ENCODE data around the gene MICAL3. TPM values are rescaled to one million over a fixed set of nuclear protein-coding genes. Genes with fewer than 3 reads are reported as not detected.

The MICAL3 gene
- total RNA-seq, 4 donors from 2014 or later, result 30.4 to 57.1 (median 37.7) TPM

GRCh38 chr22:17845790-17846189, 178.6 kb downstream of the MICAL3 start:
- no peak for DNase-seq (ENCODE audit: low spot score in 2 of 2)
- peaks cover 13% of the 10 kb centered on the region for H3K36me3 ChIP-seq
- TF ChIP-seq EP300 (IDR thresholded peaks at IDR 0.05) (no peak), POLR2AphosphoS5 (IDR thresholded peaks at IDR 0.05) (no peak), POLR2A (IDR thresholded peaks at IDR 0.05) (no peak), CTCF (IDR thresholded peaks at IDR 0.05) (no peak)
- H3K27ac ChIP-seq, result peak overlapping the region; percentile 74
- 30% methylated on average over 3 of the region's 3 CpGs for WGBS
- peaks cover 30% of the 10 kb centered on the region for H3K4me1 ChIP-seq
- peak overlapping the region; percentile 5 for H3K4me3 ChIP-seq
- no peaks in the 10 kb centered on the region for H3K27me3 ChIP-seq
- H3K9me3 ChIP-seq, result no peaks in the 10 kb centered on the region

- Histone ChIP-seq H3K27ac (peak overlapping the region; percentile 74), H3K4me1 (peaks cover 30% of the 10 kb centered on the region), H3K4me3 (no peak overlapping the region), H3K9me3 (no peaks in the 10 kb centered on the region), H3K36me3 (peaks cover 17% of the 10 kb centered on the region), H3K27me3 (no peaks in the 10 kb centered on the region)
- WGBS, result 64% methylated on average over 8 of the region's 8 CpGs
- no peak for TF ChIP-seq CTCF (IDR thresholded peaks at IDR 0.05)
- no peak for TF ChIP-seq POLR2AphosphoS5 (IDR thresholded peaks at IDR 0.05)
- no peak for TF ChIP-seq POLR2A (IDR thresholded peaks at IDR 0.05)
- no peak for TF ChIP-seq EP300 (IDR thresholded peaks at IDR 0.05)
- no peak for DNase-seq (ENCODE audit: low spot score in 2 of 2)
Observed at GRCh38 chr22:17845327-17845726, 179.0 kb downstream of the MICAL3 start.

- WGBS, result 86% methylated on average over 5 of the region's 5 CpGs
- H3K4me1 ChIP-seq, result peaks cover 30% of the 10 kb centered on the region
- H3K9me3 ChIP-seq, result no peaks in the 10 kb centered on the region
- no peak overlapping the region for H3K27ac ChIP-seq
- H3K4me3 ChIP-seq, result no peak overlapping the region
- peaks cover 21% of the 10 kb centered on the region for H3K36me3 ChIP-seq
- no peak for DNase-seq (ENCODE audit: low spot score in 2 of 2)
- no peaks in the 10 kb centered on the region for H3K27me3 ChIP-seq
- TF ChIP-seq CTCF (IDR thresholded peaks at IDR 0.05) (no peak), POLR2A (IDR thresholded peaks at IDR 0.05) (no peak), POLR2AphosphoS5 (IDR thresholded peaks at IDR 0.05) (no peak), EP300 (IDR thresholded peaks at IDR 0.05) (no peak)
Observed at GRCh38 chr22:17844150-17844549, 180.2 kb downstream of the MICAL3 start.

GRCh38 chr22:17842386-17842785, 182.0 kb downstream of the MICAL3 start:
- peaks cover 33% of the 10 kb centered on the region for H3K36me3 ChIP-seq
- TF ChIP-seq POLR2AphosphoS5 (IDR thresholded peaks at IDR 0.05) (no peak), CTCF (IDR thresholded peaks at IDR 0.05) (no peak), POLR2A (IDR thresholded peaks at IDR 0.05) (no peak), EP300 (IDR thresholded peaks at IDR 0.05) (no peak)
- H3K4me1 ChIP-seq, result peaks cover 31% of the 10 kb centered on the region
- DNase-seq (ENCODE audit: low spot score in 2 of 2), result no peak
- H3K9me3 ChIP-seq, result no peaks in the 10 kb centered on the region
- no peak overlapping the region for H3K27ac ChIP-seq
- no peak overlapping the region for H3K4me3 ChIP-seq
- no peaks in the 10 kb centered on the region for H3K27me3 ChIP-seq
- WGBS, result 88% methylated on average over 4 of the region's 20 CpGs

GRCh38 chr22:17841836-17842235, 182.5 kb downstream of the MICAL3 start:
- Histone ChIP-seq H3K27me3 (no peaks in the 10 kb centered on the region), H3K27ac (no peak overlapping the region), H3K4me3 (no peak overlapping the region), H3K36me3 (peaks cover 34% of the 10 kb centered on the region), H3K9me3 (no peaks in the 10 kb centered on the region), H3K4me1 (peaks cover 31% of the 10 kb centered on the region)
- no peak for DNase-seq (ENCODE audit: low spot score in 2 of 2)
- no peak for TF ChIP-seq POLR2AphosphoS5 (IDR thresholded peaks at IDR 0.05)
- no peak for TF ChIP-seq CTCF (IDR thresholded peaks at IDR 0.05)
- TF ChIP-seq POLR2A (IDR thresholded peaks at IDR 0.05), result no peak
- no peak for TF ChIP-seq EP300 (IDR thresholded peaks at IDR 0.05)
- WGBS, result 88% methylated on average over 14 of the region's 16 CpGs

Measured in suprapubic skin (tissue), 4 donors.